SK-N-SH (cell line): ENCODE measurements around the gene TTN. TPM values are rescaled to one million over a fixed set of nuclear protein-coding genes. Genes with fewer than 3 reads are reported as not detected.

ENCODE experiments used
- CTCF ChIA-PET: fragments of 300-600, 350-600 bp; formaldehyde crosslinking; extraction: SDS; loops from one replicate; lab custom pipeline; 2021; lab: Yijun Ruan, JAX
- POLR2A ChIA-PET: fragments of 350-600 bp; sonication (Branson Sonifier 250); formaldehyde crosslinking; extraction: SDS; loops from one replicate; lab custom pipeline; 2020; ENCODE audit warnings: antibody characterized with exemption, inconsistent platforms; lab: Yijun Ruan, JAX
- DNase-seq: peaks from one replicate; pipeline ENCODE4 v3.0.0; 2012
- H2AFZ ChIP-seq: fragments of 200-600 bp; sonication (generic); 2 replicates; pipeline ENCODE4 v1.8.1; 2016; ENCODE audit warnings: antibody characterized with exemption, mild to moderate bottlenecking, low read depth
- H3F3A ChIP-seq: fragments of 200-600 bp; sonication (generic); replicated peaks from 2 replicates; pipeline ENCODE3; 2016; ENCODE audit warnings: antibody characterized with exemption, mild to moderate bottlenecking; ENCODE audit not compliant: insufficient read depth
- H3K27ac ChIP-seq, 2 experiments: fragments of 200-500 bp in 1 of 2; fragments of 200-600 bp in 1 of 2; sonication (Bioruptor generic) in 1 of 2; sonication (generic), shearing (Covaris generic) in 1 of 2; 2 replicates each; pipeline versions ENCODE4 v1.5.1 to v1.6.1; 2014 to 2016; ENCODE audit warnings: low read depth in 2 of 2, inconsistent platforms in 1 of 2, low read length in 1 of 2, mild to moderate bottlenecking in 1 of 2, mixed read lengths in 1 of 2
- H3K27me3 ChIP-seq: fragments of 200-600 bp; sonication (generic), shearing (Covaris generic); 2 replicates; pipeline ENCODE4 v1.6.1; 2016; ENCODE audit warnings: mixed run types; ENCODE audit not compliant: insufficient read depth
- H3K36me3 ChIP-seq, 2 experiments: fragments of 200-500 bp in 1 of 2; fragments of 200-600 bp in 1 of 2; sonication (Bioruptor generic) in 1 of 2; sonication (generic) in 1 of 2; replicated peaks in 1 of 2; 2 replicates each; pipeline versions ENCODE3 to v1.5.1; 2014 to 2016; ENCODE audit warnings: low read length in 1 of 2, mild to moderate bottlenecking in 1 of 2; ENCODE audit not compliant: insufficient read depth in 2 of 2, control insufficient read depth in 1 of 2
- H3K4me1 ChIP-seq, 2 experiments: fragments of 200-500 bp in 1 of 2; fragments of 200-600 bp in 1 of 2; sonication (Bioruptor generic) in 1 of 2; sonication (generic), shearing (Covaris generic) in 1 of 2; 2 replicates each; pipeline versions ENCODE4 v1.5.1 to v1.6.1; 2014 to 2016; ENCODE audit warnings: low read depth in 1 of 2, low read length in 1 of 2, mixed run types in 1 of 2; ENCODE audit not compliant: insufficient read depth in 2 of 2, control insufficient read depth in 1 of 2
- H3K4me2 ChIP-seq: fragments of 200-600 bp; sonication (generic), shearing (Covaris generic); 2 replicates; pipeline ENCODE4 v1.6.1; 2017; ENCODE audit warnings: mixed run types
- H3K4me3 ChIP-seq, 2 experiments: fragments of 200-500 bp in 1 of 2; fragments of 200-600 bp in 1 of 2; sonication (Bioruptor generic) in 1 of 2; sonication (generic), shearing (Covaris generic) in 1 of 2; 2 replicates each; pipeline versions ENCODE4 v1.5.1 to v1.8.1; 2014 to 2016; ENCODE audit warnings: low read depth in 2 of 2, inconsistent platforms in 1 of 2, low read length in 1 of 2, mild to moderate bottlenecking in 1 of 2, mixed read lengths in 1 of 2, moderate library complexity in 1 of 2
- H3K79me2 ChIP-seq: fragments of 200-600 bp; sonication (generic); 2 replicates; pipeline ENCODE4 v1.8.1; 2017; ENCODE audit warnings: mild to moderate bottlenecking; ENCODE audit not compliant: insufficient read depth
- H3K9ac ChIP-seq: fragments of 200-600 bp; sonication (generic); 2 replicates; pipeline ENCODE4 v1.6.1; 2017; ENCODE audit warnings: mixed run types
- H3K9me2 ChIP-seq: fragments of 200-600 bp; sonication (generic); 2 replicates; pipeline ENCODE4 v1.6.1; 2017; ENCODE audit warnings: mixed run types
- H3K9me3 ChIP-seq: fragments of 200-600 bp; sonication (generic); 2 replicates; pipeline ENCODE4 v1.6.1; 2017; ENCODE audit warnings: mixed run types, mild to moderate bottlenecking, moderate library complexity
- H4K20me1 ChIP-seq: fragments of 200-600 bp; sonication (generic); 2 replicates; pipeline ENCODE4 v1.6.1; 2017; ENCODE audit warnings: mild to moderate bottlenecking, mixed run types; ENCODE audit not compliant: insufficient read depth
- CHD2 ChIP-seq: fragments of 150-350 bp; IDR thresholded peaks from 2 replicates; pipeline ENCODE4 v1.6.1; 2018; ENCODE audit warnings: low read length; ENCODE audit not compliant: partially characterized antibody
- CTCF ChIP-seq: fragments of 200-600 bp; sonication (generic); IDR thresholded peaks from 2 replicates; pipeline ENCODE4 v1.6.1; 2017; ENCODE audit warnings: antibody characterized with exemption, mild to moderate bottlenecking, moderate library complexity
- ELF1 ChIP-seq: IDR thresholded peaks from 2 replicates; pipeline ENCODE4 v1.4.0; 2012
- EZH2phosphoT487 ChIP-seq: fragments of 200-600 bp; sonication (generic); IDR thresholded peaks from 2 replicates; pipeline ENCODE4 v1.6.1; 2017; ENCODE audit warnings: low read depth, mixed run types, mild to moderate bottlenecking, antibody characterized with exemption, moderate library complexity, borderline replicate concordance
- FOXJ3 ChIP-seq: sonication (generic); formaldehyde crosslinking; IDR thresholded peaks from 2 replicates; pipeline ENCODE4 v1.5.1; 2020; ENCODE audit warnings: mild to moderate bottlenecking, missing genetic modification reagents
- GABPA ChIP-seq: IDR thresholded peaks from 2 replicates; pipeline ENCODE4 v1.4.0; 2012; ENCODE audit warnings: low read depth, mild to moderate bottlenecking
- GATA2 ChIP-seq: sonication (generic); formaldehyde crosslinking; IDR thresholded peaks from 2 replicates; pipeline ENCODE4 v1.5.0; 2020; ENCODE audit warnings: mild to moderate bottlenecking, missing genetic modification reagents
- IRF3 ChIP-seq: fragments of 150-350 bp; IDR thresholded peaks from 2 replicates; pipeline ENCODE4 v1.6.1; 2016; ENCODE audit warnings: mild to moderate bottlenecking, low read depth, low read length
- MAX ChIP-seq: IDR thresholded peaks from 2 replicates; pipeline ENCODE4 v1.4.0; 2012; ENCODE audit warnings: low read depth
- MEF2A ChIP-seq: IDR thresholded peaks from 2 replicates; pipeline ENCODE4 v1.4.0; 2012; ENCODE audit warnings: low read depth, borderline replicate concordance
- MXI1 ChIP-seq: IDR thresholded peaks from 2 replicates; pipeline ENCODE4 v1.6.1; 2012; ENCODE audit warnings: mild to moderate bottlenecking, low read depth, low read length, improper control_type of control experiment
- NRF1 ChIP-seq: IDR thresholded peaks from 2 replicates; pipeline ENCODE4 v1.6.1; 2012; ENCODE audit warnings: low read depth, mild to moderate bottlenecking, low read length
- PBX3 ChIP-seq: IDR thresholded peaks from 2 replicates; pipeline ENCODE4; 2012
- RAD21 ChIP-seq: IDR thresholded peaks from 2 replicates; pipeline ENCODE4 v1.6.1; 2012; ENCODE audit warnings: mild to moderate bottlenecking, low read length
- RCOR1 ChIP-seq: fragments of 150-350 bp; IDR thresholded peaks from 2 replicates; pipeline ENCODE4 v1.6.1; 2017; ENCODE audit warnings: antibody characterized with exemption, low read length
- RFX5 ChIP-seq: IDR thresholded peaks from 2 replicates; pipeline ENCODE4 v1.6.1; 2012; ENCODE audit warnings: mild to moderate bottlenecking, improper control_type of control experiment, low read length
- TAF1 ChIP-seq: IDR thresholded peaks from 2 replicates; pipeline ENCODE4 v1.6.1; 2012; ENCODE audit warnings: low read depth, mild to moderate bottlenecking, low read length, moderate library complexity, borderline replicate concordance
- TCF12 ChIP-seq: IDR thresholded peaks from 2 replicates; pipeline ENCODE4 v1.4.0; 2012
- USF1 ChIP-seq: IDR thresholded peaks from 2 replicates; pipeline ENCODE4 v1.4.0; 2012; ENCODE audit warnings: low read depth, borderline replicate concordance
- YY1 ChIP-seq: IDR thresholded peaks from 2 replicates; pipeline ENCODE4 v1.4.0; 2012; ENCODE audit warnings: low read depth, mild to moderate bottlenecking
- WGBS: methylation state at CpG from one replicate; pipeline ENCODE4 v1.1.6; 2017; ENCODE audit warnings: low lambda C conversion rate; 5-methylcytosine and 5-hydroxymethylcytosine counted together
- polyA plus RNA-seq, 3 experiments: library from polyadenylated mRNA; depleted of rRNA; stranded (reverse); fragments of >200 nt; gene quantifications; 2 replicates each; pipeline ENCODE4 v1.2.3, GENCODE V29; 2012

Gene TTN
- polyA plus RNA-seq, 1 of the 3 experiments (the other 2 are of a cell fraction) = 0.08 TPM

- Histone ChIP-seq H3K27ac (no peak overlapping the region), H3K4me1 (no peaks in the 10 kb centered on the region), H3K9me3 (no peaks in the 10 kb centered on the region), H3K4me3 (no peak overlapping the region), H2AFZ (no peak overlapping the region), H4K20me1 (no peaks in the 10 kb centered on the region), H3K9me2 (no peaks in the 10 kb centered on the region), H3F3A (peaks cover 21% of the 10 kb centered on the region), H3K4me2 (no peak overlapping the region), H3K27me3 (no peaks in the 10 kb centered on the region), H3K79me2 (peaks cover 7% of the 10 kb centered on the region), H3K36me3 (peaks cover 64 to 66% of the 10 kb centered on the region in 2 experiments), H3K9ac (no peak overlapping the region)
- TF ChIP-seq CTCF = no peak
- no peak for TF ChIP-seq GABPA
- TF ChIP-seq EZH2phosphoT487 = no peak
- TF ChIP-seq RAD21 = no peak
- no peak for TF ChIP-seq ELF1
- TF ChIP-seq MEF2A = no peak
- TF ChIP-seq TAF1 = no peak
- ChIA-PET CTCF (interaction anchor here (1.6 kb wide), 1 partner anchor 16 kb away, joined by 7 read pairs; no protein-coding TSS in a partner anchor), POLR2A (no interaction called here)
- WGBS = 95% methylated on average over 2 of the region's 2 CpGs
- no peak for DNase-seq
Observed at GRCh38 chr2:178506524-178506923, 300.7 kb downstream of the TTN start.

- Histone ChIP-seq H3K9me2 (no peaks in the 10 kb centered on the region), H3K9me3 (no peaks in the 10 kb centered on the region), H3K27me3 (no peaks in the 10 kb centered on the region), H2AFZ (no peak overlapping the region), H3K4me1 (no peaks in the 10 kb centered on the region), H4K20me1 (no peaks in the 10 kb centered on the region), H3K79me2 (peaks cover 7% of the 10 kb centered on the region), H3K4me3 (no peak overlapping the region), H3K4me2 (no peak overlapping the region), H3K36me3 (peaks cover 66 to 70% of the 10 kb centered on the region in 2 experiments), H3K9ac (no peak overlapping the region), H3K27ac (no peak overlapping the region), H3F3A (peaks cover 18% of the 10 kb centered on the region)
- DNase-seq = no peak
- ChIA-PET CTCF (interaction anchor here (1.6 kb wide), 1 partner anchor 16 kb away, joined by 7 read pairs; no protein-coding TSS in a partner anchor), POLR2A (no interaction called here)
- 97% methylated on average over 1 of the region's 1 CpG for WGBS
- no peak for TF ChIP-seq MXI1
- no peak for TF ChIP-seq FOXJ3
- no peak for TF ChIP-seq TCF12
- TF ChIP-seq YY1 = no peak
- no peak for TF ChIP-seq RFX5
- TF ChIP-seq TAF1 = no peak
- no peak for TF ChIP-seq CHD2
- no peak for TF ChIP-seq PBX3
- TF ChIP-seq RAD21 = no peak
- no peak for TF ChIP-seq USF1
- no peak for TF ChIP-seq MEF2A
- TF ChIP-seq RCOR1 = no peak
- no peak for TF ChIP-seq IRF3
- TF ChIP-seq GATA2 (CRISPR knock-in tag) = no peak
- no peak for TF ChIP-seq ELF1
- no peak for TF ChIP-seq NRF1
- TF ChIP-seq MAX = no peak
Observed at GRCh38 chr2:178506101-178506500, 301.1 kb downstream of the TTN start.
